DND-41 (cell line): ENCODE measurements around the gene CPEB4.

Experiments used
- ATAC-seq: fragments of 200-7000 bp; cut with Tn5 transposase; 3 replicates; pipeline ENCODE4 v1.9.1; 2021; ENCODE audit warnings: low read depth; ENCODE audit not compliant: insufficient read depth
- DNase-seq: peaks from one replicate; pipeline ENCODE4 v3.0.0-alpha.2; 2020
- H2AFZ ChIP-seq: 2 replicates; pipeline ENCODE4 v1.6.0; 2012; ENCODE audit warnings: low read depth, low read length
- H3K27ac ChIP-seq: 2 replicates; pipeline ENCODE4 v1.5.1; 2012; ENCODE audit warnings: low read length, inconsistent platforms
- H3K27me3 ChIP-seq: fragments of 200-600 bp; sonication (generic); 2 replicates; pipeline ENCODE4 v1.6.0; 2012; ENCODE audit warnings: low read length, mild to moderate bottlenecking, inconsistent platforms; ENCODE audit not compliant: insufficient read depth, poor library complexity
- H3K36me3 ChIP-seq: 2 replicates; pipeline ENCODE4 v1.5.1; 2012; ENCODE audit warnings: low read length, inconsistent platforms; ENCODE audit not compliant: insufficient read depth
- H3K4me1 ChIP-seq: 2 replicates; pipeline ENCODE4 v1.5.1; 2012; ENCODE audit warnings: mild to moderate bottlenecking, low read length; ENCODE audit not compliant: insufficient read depth
- H3K4me2 ChIP-seq: 2 replicates; pipeline ENCODE4 v1.6.0; 2012; ENCODE audit warnings: mild to moderate bottlenecking, moderate library complexity, low read length, inconsistent platforms; ENCODE audit not compliant: insufficient read depth
- H3K4me3 ChIP-seq, 2 experiments: fragments of 200-600 bp in 1 of 2; shearing (Covaris generic) in 1 of 2; 2 replicates each; pipeline ENCODE4 v1.5.1; 2012 to 2016; ENCODE audit warnings: inconsistent platforms in 2 of 2, low read length in 2 of 2, mild to moderate bottlenecking in 2 of 2, low read depth in 1 of 2, moderate library complexity in 1 of 2
- H3K79me2 ChIP-seq: 2 replicates; pipeline ENCODE4 v1.6.0; 2012; ENCODE audit warnings: low read length, inconsistent platforms; ENCODE audit not compliant: insufficient read depth
- H3K9ac ChIP-seq: 2 replicates; pipeline ENCODE4 v1.6.0; 2012; ENCODE audit warnings: low read depth, mild to moderate bottlenecking, inconsistent platforms, low read length, moderate library complexity
- H3K9me3 ChIP-seq: 2 replicates; pipeline ENCODE4 v1.5.1; 2012; ENCODE audit warnings: low read length, moderate library complexity, mild to moderate bottlenecking, inconsistent platforms; ENCODE audit not compliant: insufficient read depth, severe bottlenecking
- H4K20me1 ChIP-seq: 2 replicates; pipeline ENCODE4 v1.6.0; 2012; ENCODE audit warnings: low read length; ENCODE audit not compliant: insufficient read depth
- EZH2 ChIP-seq: IDR thresholded peaks from 3 replicates; pipeline ENCODE4 v1.6.1; 2012; ENCODE audit warnings: borderline replicate concordance, low read depth, mild to moderate bottlenecking, moderate library complexity, low read length, inconsistent platforms; ENCODE audit not compliant: severe bottlenecking
- TF ChIP-seq, protein P1 (sequence below): IDR thresholded peaks from 2 replicates; pipeline ENCODE4 v1.5.1; 2012; ENCODE audit warnings: borderline replicate concordance, low read length, moderate library complexity, mild to moderate bottlenecking; ENCODE audit not compliant: poor library complexity, severe bottlenecking; ENCODE audit errors: extremely low read depth

The CPEB4 gene

DNA sequence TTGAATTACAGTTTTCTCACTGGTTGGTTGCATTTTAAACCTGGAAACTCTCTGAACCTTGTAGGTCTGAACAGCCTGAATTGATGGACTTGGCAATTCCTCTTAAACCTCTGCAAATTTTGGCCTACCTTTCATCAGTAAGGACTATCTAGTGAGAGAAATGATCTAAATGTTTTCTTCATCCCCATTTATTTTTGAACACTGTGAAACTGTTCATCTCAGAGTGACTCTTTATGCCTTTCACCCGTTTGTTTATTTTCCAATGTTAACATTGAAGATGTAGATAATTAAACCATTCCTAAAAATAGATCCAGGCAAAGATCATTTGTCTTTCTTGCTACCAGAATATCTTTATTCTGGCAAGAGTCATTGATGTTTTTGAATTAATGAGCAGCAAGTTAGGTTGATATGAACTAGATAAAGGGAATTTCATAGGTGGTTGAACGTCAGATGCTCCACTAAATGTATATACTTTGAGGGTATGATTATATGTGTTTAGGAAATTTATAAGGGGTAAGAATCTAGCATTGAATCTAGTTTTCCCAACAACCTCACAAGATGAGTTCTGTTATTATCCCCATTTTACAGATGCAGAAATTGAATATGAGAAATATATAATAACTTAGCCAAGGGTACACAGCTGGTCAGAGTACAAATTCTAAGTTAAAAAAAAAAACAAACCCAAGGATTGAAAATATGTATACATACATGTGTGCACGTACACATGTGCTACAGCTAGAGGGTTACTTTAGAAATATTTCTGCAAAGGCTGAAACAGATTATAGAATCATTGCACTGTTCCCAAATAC lies 3.4 kb downstream of the CPEB4 start:
- H3K9ac ChIP-seq: no peak overlapping the region
- no peaks in the 10 kb centered on the region for H3K79me2 ChIP-seq

DNA sequence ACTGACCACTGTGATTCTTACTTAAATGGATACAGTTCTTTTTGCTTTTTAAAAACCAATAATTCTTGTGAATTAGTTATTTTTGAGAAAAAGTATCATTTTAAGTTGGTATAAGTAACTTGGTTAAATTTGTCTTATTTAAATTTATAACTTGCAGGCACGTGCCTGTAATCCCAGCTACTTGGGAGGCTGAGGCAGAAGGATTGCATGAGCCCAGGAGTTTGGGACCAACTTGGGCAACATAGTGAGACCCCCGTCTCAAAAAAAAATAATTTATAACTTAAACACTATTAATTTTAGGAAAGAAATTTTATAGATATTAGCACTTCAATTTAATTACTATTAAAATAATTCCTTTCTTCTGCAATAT lies 5.0 kb downstream of the CPEB4 start:
- no peaks in the 10 kb centered on the region for H3K79me2 ChIP-seq
- H4K20me1 ChIP-seq: no peaks in the 10 kb centered on the region
- no peak overlapping the region for H3K4me3 ChIP-seq
- no peak for DNase-seq
- H3K27me3 ChIP-seq: peaks cover 5% of the 10 kb centered on the region
- TF ChIP-seq, protein P1, sequence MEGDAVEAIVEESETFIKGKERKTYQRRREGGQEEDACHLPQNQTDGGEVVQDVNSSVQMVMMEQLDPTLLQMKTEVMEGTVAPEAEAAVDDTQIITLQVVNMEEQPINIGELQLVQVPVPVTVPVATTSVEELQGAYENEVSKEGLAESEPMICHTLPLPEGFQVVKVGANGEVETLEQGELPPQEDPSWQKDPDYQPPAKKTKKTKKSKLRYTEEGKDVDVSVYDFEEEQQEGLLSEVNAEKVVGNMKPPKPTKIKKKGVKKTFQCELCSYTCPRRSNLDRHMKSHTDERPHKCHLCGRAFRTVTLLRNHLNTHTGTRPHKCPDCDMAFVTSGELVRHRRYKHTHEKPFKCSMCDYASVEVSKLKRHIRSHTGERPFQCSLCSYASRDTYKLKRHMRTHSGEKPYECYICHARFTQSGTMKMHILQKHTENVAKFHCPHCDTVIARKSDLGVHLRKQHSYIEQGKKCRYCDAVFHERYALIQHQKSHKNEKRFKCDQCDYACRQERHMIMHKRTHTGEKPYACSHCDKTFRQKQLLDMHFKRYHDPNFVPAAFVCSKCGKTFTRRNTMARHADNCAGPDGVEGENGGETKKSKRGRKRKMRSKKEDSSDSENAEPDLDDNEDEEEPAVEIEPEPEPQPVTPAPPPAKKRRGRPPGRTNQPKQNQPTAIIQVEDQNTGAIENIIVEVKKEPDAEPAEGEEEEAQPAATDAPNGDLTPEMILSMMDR: no peak
- no peak for TF ChIP-seq EZH2
- H3K27ac ChIP-seq: no peak overlapping the region
- H3K36me3 ChIP-seq: no peaks in the 10 kb centered on the region
- no peaks in the 10 kb centered on the region for H3K9me3 ChIP-seq
- peaks cover 7% of the 10 kb centered on the region for H3K4me1 ChIP-seq
- no peak overlapping the region for H2AFZ ChIP-seq
- no peak overlapping the region for H3K9ac ChIP-seq
- ATAC-seq: no peak
- H3K4me2 ChIP-seq: no peak overlapping the region

More for the DNA sequence above, 3.4 kb downstream of the CPEB4 start:
- H4K20me1 ChIP-seq: no peaks in the 10 kb centered on the region
- peaks cover 17% of the 10 kb centered on the region for H3K4me1 ChIP-seq
- H3K27ac ChIP-seq: no peak overlapping the region
- no peaks in the 10 kb centered on the region for H3K9me3 ChIP-seq
- ATAC-seq: no peak
- DNase-seq: no peak
- no peak overlapping the region for H2AFZ ChIP-seq
- TF ChIP-seq, protein P1: no peak
- TF ChIP-seq EZH2: no peak
- no peak overlapping the region for H3K4me3 ChIP-seq
- H3K27me3 ChIP-seq: peaks cover 5% of the 10 kb centered on the region
- H3K36me3 ChIP-seq: no peaks in the 10 kb centered on the region
- no peak overlapping the region for H3K4me2 ChIP-seq

DNA sequence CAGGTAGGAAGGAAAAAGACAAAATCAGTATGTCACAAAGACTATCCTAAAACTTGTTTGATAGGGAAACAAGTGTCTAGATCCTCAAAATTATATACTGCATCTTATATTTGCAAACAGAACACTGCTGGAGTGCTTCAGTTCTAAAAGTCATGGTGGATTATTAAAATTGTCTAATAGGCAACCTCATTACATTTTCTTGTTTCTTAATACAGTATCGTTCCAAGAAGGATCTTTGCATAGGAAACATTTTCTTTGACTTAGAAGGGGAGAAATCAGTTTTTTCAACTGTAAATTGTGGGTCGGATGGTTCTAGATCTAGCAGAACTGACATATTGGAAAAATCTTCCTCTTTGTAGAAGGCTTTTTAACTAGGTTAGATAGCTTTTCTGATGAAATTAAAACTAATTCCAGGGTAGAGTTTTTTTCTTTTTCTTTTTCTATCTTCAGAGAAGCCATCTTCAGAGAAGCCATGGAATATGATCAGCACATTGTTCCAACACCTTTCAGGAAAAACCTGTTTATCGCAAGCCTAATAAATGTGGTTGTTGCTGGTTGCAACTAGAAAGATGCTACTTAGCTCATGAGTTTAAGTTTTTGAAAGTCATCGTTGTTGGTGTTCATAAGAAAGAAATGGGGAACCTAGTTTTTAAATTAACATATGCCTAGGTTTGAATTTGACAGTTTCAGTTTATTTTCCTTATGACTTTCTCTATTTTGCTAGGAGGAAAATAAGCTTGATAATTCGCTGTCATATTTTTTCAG lies 7.4 kb downstream of the CPEB4 start:
- H3K79me2 ChIP-seq: no peaks in the 10 kb centered on the region
- no peak overlapping the region for H3K4me2 ChIP-seq
- no peaks in the 10 kb centered on the region; the same call in 1 of the 2 replicates for H3K4me1 ChIP-seq
- TF ChIP-seq EZH2: no peak
- TF ChIP-seq, protein P1: no peak
- no peak overlapping the region for H3K9ac ChIP-seq
- no peaks in the 10 kb centered on the region for H3K9me3 ChIP-seq
- DNase-seq: no peak
- H3K36me3 ChIP-seq: no peaks in the 10 kb centered on the region
- no peaks in the 10 kb centered on the region for H3K27me3 ChIP-seq
- no peaks in the 10 kb centered on the region for H4K20me1 ChIP-seq
- H2AFZ ChIP-seq: no peak overlapping the region
- no peak for ATAC-seq
- H3K27ac ChIP-seq: no peak overlapping the region
- H3K4me3 ChIP-seq: no peak overlapping the region
